H1 (cell line): ENCODE data around the gene ENPP5. TPM values are rescaled to one million over a fixed set of nuclear protein-coding genes. Genes with fewer than 3 reads are reported as not detected.

Experiments used
- BCL11A ChIP-seq, 2 experiments: IDR thresholded peaks; one replicate each; pipeline ENCODE4 v1.6.1; 2011; ENCODE audit warnings: low read depth in 2 of 2, low read length in 2 of 2, mild to moderate bottlenecking in 2 of 2
- CTBP2 ChIP-seq: IDR thresholded peaks from 2 replicates; pipeline ENCODE4 v1.7.0; 2011; ENCODE audit warnings: borderline replicate concordance, mild to moderate bottlenecking, moderate library complexity, mixed read lengths, low read length; ENCODE audit not compliant: insufficient read depth, insufficient read length
- EP300 ChIP-seq, 2 experiments: IDR thresholded peaks; 1 replicate in 1 of 2; 2 replicates in 1 of 2; pipeline ENCODE4 v1.6.1; 2011 to 2012; ENCODE audit warnings: low read depth in 2 of 2, low read length in 2 of 2, mild to moderate bottlenecking in 2 of 2, borderline replicate concordance in 1 of 2, inconsistent platforms in 1 of 2, moderate library complexity in 1 of 2
- GTF2F1 ChIP-seq: IDR thresholded peaks from 2 replicates; pipeline ENCODE4 v1.6.1; 2012; ENCODE audit warnings: low read depth, low read length, improper control_type of control experiment, borderline replicate concordance
- POLR2AphosphoS5 ChIP-seq: IDR thresholded peaks from 2 replicates; pipeline ENCODE4 v1.6.1; 2011; ENCODE audit warnings: low read depth, low read length
- SP1 ChIP-seq: IDR thresholded peaks from 2 replicates; pipeline ENCODE4 v1.6.1; 2011; ENCODE audit warnings: low read depth, low read length
- polyA plus RNA-seq, 7 experiments: library from polyadenylated mRNA; depleted of rRNA in 3 of 7; stranded (reverse) in 5 of 7; unstranded in 2 of 7; fragments of >200 nt in 5 of 7; fragments of 200-250 nt in 2 of 7; gene quantifications; 1 replicate in 5 of 7; 2 replicates in 1 of 7; 4 replicates in 1 of 7; pipeline versions ENCODE4 v1.2.1 to v1.2.3, GENCODE V29; 2011 to 2013; ENCODE audit warnings: missing spikeins in 2 of 7, mixed read lengths in 2 of 7
- total RNA-seq: library from RNA; stranded (reverse); fragmentation: NEBNext Ultra II Directional; extraction: Animal tissue kit (Norgen Biotek cat#: 25700); gene quantifications from 2 replicates; pipeline ENCODE4 v1.2.1, GENCODE V29; 2021

Gene ENPP5
- total and polyA plus RNA-seq, 2 of the 8 experiments (the other 6 are each of a cell fraction or from before 2014, with no cell fraction given): 5.1 to 7.6 TPM

DNA sequence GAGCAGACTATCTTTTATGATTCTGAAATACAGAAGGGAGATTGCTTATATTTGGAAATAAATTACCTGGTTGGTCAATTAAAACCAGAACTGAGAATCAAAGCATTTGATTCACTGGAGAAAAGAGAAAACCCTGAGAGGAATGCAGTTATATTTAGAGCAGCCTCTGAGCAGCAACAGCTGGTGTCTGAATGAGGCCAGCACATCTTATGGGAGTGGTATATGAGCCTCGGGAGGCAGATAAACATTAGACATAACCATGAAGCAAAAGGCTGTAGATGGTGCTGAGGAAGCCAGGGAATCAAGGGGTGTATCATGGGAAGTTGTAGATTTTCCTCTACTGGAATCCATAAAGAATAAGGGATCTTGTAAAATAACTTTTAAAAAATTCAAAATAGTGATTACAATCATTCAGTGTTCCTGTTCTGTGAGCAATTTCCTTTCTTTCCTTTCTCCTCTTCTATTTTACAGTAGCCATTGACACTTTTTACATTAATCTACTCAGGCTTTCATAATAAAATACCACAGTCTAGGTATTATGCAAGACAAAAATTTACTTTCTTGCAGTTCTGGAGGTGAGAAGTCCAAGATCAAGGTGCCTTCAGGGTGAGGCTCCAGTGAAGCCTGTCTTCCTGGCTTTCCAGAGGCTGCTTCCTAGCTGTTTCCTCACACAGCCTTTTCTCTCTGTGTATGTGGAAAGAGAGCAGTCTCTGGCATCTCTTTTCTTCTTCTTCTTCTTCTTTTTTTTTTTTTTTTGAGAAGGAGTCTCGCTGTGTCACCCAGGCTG lies 32.8 kb upstream of the ENPP5 start (continued):
- TF ChIP-seq CTBP2: no peak
- no peak for TF ChIP-seq SP1
- TF ChIP-seq BCL11A (IDR thresholded peaks at IDR 0.05; ENCODE audit: low read depth in 2 of 2, low read length in 2 of 2): no peak
- TF ChIP-seq POLR2AphosphoS5: no peak
- no peak for TF ChIP-seq GTF2F1
- TF ChIP-seq EP300 (IDR thresholded peaks at IDR 0.05; ENCODE audit: borderline replicate concordance in 1 of 2, low read depth in 2 of 2, low read length in 2 of 2): no peak
- TF ChIP-seq, all 59 proteins: peak for 0
